ENCODE results near the gene PPP1R15B. TPM values are rescaled to one million over a fixed set of nuclear protein-coding genes. Genes with fewer than 3 reads are reported as not detected.

Gene PPP1R15B
- polyA plus RNA-seq, 1 donor (not counting 4 experiments of a cell fraction or from before 2014, with no cell fraction given) = 19.1 TPM

DNA sequence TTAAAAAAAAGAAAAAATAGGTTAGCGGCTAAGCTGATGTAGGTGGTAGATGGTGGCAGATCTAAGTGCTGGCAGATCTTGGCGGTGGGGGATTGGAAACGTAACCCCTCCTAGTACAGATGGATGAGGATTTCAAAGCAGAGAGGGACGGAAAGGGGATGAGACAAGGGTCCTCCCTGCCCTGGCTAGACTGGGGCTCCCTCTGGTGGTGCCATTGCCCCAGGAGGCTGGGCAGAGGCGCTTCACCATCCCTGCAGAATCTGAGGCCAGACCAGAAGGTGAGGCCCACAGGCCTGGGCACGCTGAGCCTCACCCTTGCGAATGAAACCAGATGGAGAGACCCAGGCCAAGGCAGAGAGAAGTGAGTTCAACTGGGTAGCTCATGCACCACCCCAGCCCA, 44.9 kb downstream of the PPP1R15B start:
- H2AFZ ChIP-seq (ENCODE audit: control insufficient read depth, low read length) = no peak overlapping the region
- no peaks in the 10 kb centered on the region for H3K79me2 ChIP-seq (ENCODE audit: control insufficient read depth, insufficient read depth, low read length)
- peak overlapping the region; percentile 22 for H3K4me2 ChIP-seq (ENCODE audit: control insufficient read depth, extremely low read depth, insufficient read depth, low read depth, low read length)
- H3K36me3 ChIP-seq (ENCODE audit: control insufficient read depth in 2 of 2, extremely low read depth in 1 of 2, insufficient read depth in 2 of 2, low read length in 2 of 2) = no peaks in the 10 kb centered on the region
- no peaks in the 10 kb centered on the region for H3K9me1 ChIP-seq (ENCODE audit: control insufficient read depth, extremely low read depth, insufficient read depth, low read length)
- TF ChIP-seq, protein P1, sequence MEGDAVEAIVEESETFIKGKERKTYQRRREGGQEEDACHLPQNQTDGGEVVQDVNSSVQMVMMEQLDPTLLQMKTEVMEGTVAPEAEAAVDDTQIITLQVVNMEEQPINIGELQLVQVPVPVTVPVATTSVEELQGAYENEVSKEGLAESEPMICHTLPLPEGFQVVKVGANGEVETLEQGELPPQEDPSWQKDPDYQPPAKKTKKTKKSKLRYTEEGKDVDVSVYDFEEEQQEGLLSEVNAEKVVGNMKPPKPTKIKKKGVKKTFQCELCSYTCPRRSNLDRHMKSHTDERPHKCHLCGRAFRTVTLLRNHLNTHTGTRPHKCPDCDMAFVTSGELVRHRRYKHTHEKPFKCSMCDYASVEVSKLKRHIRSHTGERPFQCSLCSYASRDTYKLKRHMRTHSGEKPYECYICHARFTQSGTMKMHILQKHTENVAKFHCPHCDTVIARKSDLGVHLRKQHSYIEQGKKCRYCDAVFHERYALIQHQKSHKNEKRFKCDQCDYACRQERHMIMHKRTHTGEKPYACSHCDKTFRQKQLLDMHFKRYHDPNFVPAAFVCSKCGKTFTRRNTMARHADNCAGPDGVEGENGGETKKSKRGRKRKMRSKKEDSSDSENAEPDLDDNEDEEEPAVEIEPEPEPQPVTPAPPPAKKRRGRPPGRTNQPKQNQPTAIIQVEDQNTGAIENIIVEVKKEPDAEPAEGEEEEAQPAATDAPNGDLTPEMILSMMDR (optimal IDR thresholded peaks at IDR 0.05 in 1 of 3, IDR thresholded peaks at IDR 0.05 in 1 of 3, conservative IDR thresholded peaks at IDR 0.05 in 1 of 3; ENCODE audit: extremely low read depth in 1 of 3, insufficient read depth in 2 of 3, low read length in 3 of 3) = peak; percentile 62 to 86 (median 77)
- no peak for TF ChIP-seq EZH2 (IDR thresholded peaks at IDR 0.05; ENCODE audit: low read length)
- H3K4me3 ChIP-seq (ENCODE audit: control insufficient read depth in 2 of 3, extremely low read depth in 1 of 3, insufficient read depth in 2 of 3, low read depth in 1 of 3, low read length in 3 of 3) = no peak overlapping the region
- H3K27ac ChIP-seq (ENCODE audit: control insufficient read depth, insufficient read depth, low read length) = no peak overlapping the region
- no peaks in the 10 kb centered on the region for H3K9me3 ChIP-seq (ENCODE audit: control insufficient read depth, low read depth, low read length)
- DNase-seq (ENCODE audit: low read depth, low spot score) (no peak), FAIRE-seq (no peak)
- no peaks in the 10 kb centered on the region for H4K20me1 ChIP-seq (ENCODE audit: control insufficient read depth, extremely low read depth, insufficient read depth, low read length)
- peaks cover 3% of the 10 kb centered on the region for H3K27me3 ChIP-seq (ENCODE audit: control insufficient read depth, extremely low read depth, insufficient read depth, low read length)
- H3K9ac ChIP-seq (ENCODE audit: control insufficient read depth, extremely low read depth, insufficient read depth, low read length) = no peak overlapping the region
- dilution Hi-C loops (cut with MboI; ENCODE audit: extremely low pct_ligation_motif_present, low sequenced_read_pairs) = no loop called here
- H3K4me1 ChIP-seq (ENCODE audit: control insufficient read depth, extremely low read depth, insufficient read depth, low read length) = peaks cover 12% of the 10 kb centered on the region

- Histone ChIP-seq H3K9me1 (ENCODE audit: control insufficient read depth, extremely low read depth, insufficient read depth, low read length) (no peaks in the 10 kb centered on the region), H4K20me1 (ENCODE audit: control insufficient read depth, extremely low read depth, insufficient read depth, low read length) (no peaks in the 10 kb centered on the region), H3K4me3 (ENCODE audit: control insufficient read depth in 2 of 3, extremely low read depth in 1 of 3, insufficient read depth in 2 of 3, low read depth in 1 of 3, low read length in 3 of 3) (peak overlapping the region; percentile 21 to 75 (median 36)), H3K27me3 (ENCODE audit: control insufficient read depth, extremely low read depth, insufficient read depth, low read length) (peaks cover 6% of the 10 kb centered on the region), H3K9me3 (ENCODE audit: control insufficient read depth, low read depth, low read length) (no peaks in the 10 kb centered on the region), H3K36me3 (ENCODE audit: control insufficient read depth in 2 of 2, extremely low read depth in 1 of 2, insufficient read depth in 2 of 2, low read length in 2 of 2) (no peaks in the 10 kb centered on the region), H3K4me2 (ENCODE audit: control insufficient read depth, extremely low read depth, insufficient read depth, low read depth, low read length) (peak overlapping the region; percentile 94), H3K27ac (ENCODE audit: control insufficient read depth, insufficient read depth, low read length) (no peak overlapping the region), H3K9ac (ENCODE audit: control insufficient read depth, extremely low read depth, insufficient read depth, low read length) (peak overlapping the region; percentile 48), H3K4me1 (ENCODE audit: control insufficient read depth, extremely low read depth, insufficient read depth, low read length) (peaks cover 12% of the 10 kb centered on the region), H2AFZ (ENCODE audit: control insufficient read depth, low read length) (peak overlapping the region; percentile 98), H3K79me2 (ENCODE audit: control insufficient read depth, insufficient read depth, low read length) (no peaks in the 10 kb centered on the region)
- FAIRE-seq = peak; percentile 87
- dilution Hi-C loops (cut with MboI; ENCODE audit: extremely low pct_ligation_motif_present, low sequenced_read_pairs) = no loop called here
- TF ChIP-seq EZH2 (IDR thresholded peaks at IDR 0.05; ENCODE audit: low read length) = no peak
- TF ChIP-seq, protein P1 (optimal IDR thresholded peaks at IDR 0.05 in 1 of 3, IDR thresholded peaks at IDR 0.05 in 1 of 3, conservative IDR thresholded peaks at IDR 0.05 in 1 of 3; ENCODE audit: extremely low read depth in 1 of 3, insufficient read depth in 2 of 3, low read length in 3 of 3) = peak; percentile 93 to 98 (median 96)
- no peak for DNase-seq (ENCODE audit: low read depth, low spot score)
Measured at GRCh38 chr1:204363335-204364114, 48.1 kb downstream of the PPP1R15B start.
